AG04450 (cell line): ENCODE measurements around the gene FXYD5. TPM values are rescaled to one million over a fixed set of nuclear protein-coding genes. Genes with fewer than 3 reads are reported as not detected.

ENCODE experiments used
- CTCF ChIA-PET: fragments of 300-600, 350-600 bp; formaldehyde crosslinking; extraction: SDS; loops from one replicate; lab custom pipeline; 2022; ENCODE audit warnings: antibody characterized with exemption, inconsistent platforms; lab: Charles Lee
- POLR2A ChIA-PET: fragments of 350-600 bp; formaldehyde crosslinking; extraction: SDS; loops from one replicate; lab custom pipeline; 2021; ENCODE audit warnings: antibody characterized with exemption, inconsistent platforms; lab: Yijun Ruan, JAX
- DNase-seq: peaks from one replicate; pipeline ENCODE4 v3.0.0-alpha.2; 2011; ENCODE audit warnings: low read depth, low spot score
- H3K27ac ChIP-seq: one replicate; pipeline ENCODE4 v1.5.1; 2012; ENCODE audit warnings: low read depth, low read length, control low read depth
- H3K27me3 ChIP-seq: one replicate; pipeline ENCODE4 v1.6.0; 2012; ENCODE audit warnings: low read length; ENCODE audit not compliant: control insufficient read depth, insufficient read depth
- H3K4me3 ChIP-seq: 2 replicates; pipeline ENCODE4 v1.5.1; 2011; ENCODE audit warnings: mild to moderate bottlenecking, low read depth, low read length, control low read depth
- H3K9me3 ChIP-seq: 2 replicates; pipeline ENCODE4 v1.5.1; 2012; ENCODE audit warnings: low read length; ENCODE audit not compliant: control insufficient read depth, insufficient read depth
- CTCF ChIP-seq: IDR thresholded peaks from 2 replicates; pipeline ENCODE4 v1.5.1; 2011; ENCODE audit warnings: low read depth, low read length, control low read depth, inconsistent platforms
- polyA plus RNA-seq: library from polyadenylated mRNA; depleted of rRNA; stranded (reverse); fragments of >200 nt; gene quantifications from 2 replicates; pipeline ENCODE4 v1.2.3, GENCODE V29; 2011

Gene FXYD5
- polyA plus RNA-seq, 1 experiment: 80.3 TPM

GRCh38 chr19:35167251-35168119 is 12.9 kb downstream of the FXYD5 start:
- H3K9me3 ChIP-seq: peaks cover 33% of the 10 kb centered on the region
- no peak for TF ChIP-seq CTCF
- ChIA-PET POLR2A (no interaction called here), CTCF (no interaction called here)
- no peaks in the 10 kb centered on the region for H3K27me3 ChIP-seq
- no peak for DNase-seq
- no peak overlapping the region for H3K4me3 ChIP-seq
- H3K27ac ChIP-seq: no peak overlapping the region

GRCh38 chr19:35168196-35168595 is 13.7 kb downstream of the FXYD5 start:
- H3K27ac ChIP-seq: no peak overlapping the region
- no peak for DNase-seq
- TF ChIP-seq CTCF: no peak
- no peak overlapping the region for H3K4me3 ChIP-seq
- CTCF ChIA-PET: no interaction called here
- POLR2A ChIA-PET: no interaction called here
- peaks cover 26% of the 10 kb centered on the region for H3K9me3 ChIP-seq
- H3K27me3 ChIP-seq: no peaks in the 10 kb centered on the region

- ChIA-PET POLR2A (no interaction called here), CTCF (interaction anchor here (1.5 kb wide), 1 partner anchor 28 kb away, joined by 5 read pairs; no protein-coding TSS in a partner anchor)
- Histone ChIP-seq H3K4me3 (no peak overlapping the region), H3K9me3 (peaks cover 14% of the 10 kb centered on the region), H3K27ac (no peak overlapping the region), H3K27me3 (no peaks in the 10 kb centered on the region)
- DNase-seq: no peak
- TF ChIP-seq CTCF: no peak
Observed at GRCh38 chr19:35169221-35169995, 14.9 kb downstream of the FXYD5 start.

- Histone ChIP-seq H3K4me3 (no peak overlapping the region), H3K27me3 (no peaks in the 10 kb centered on the region), H3K27ac (no peak overlapping the region), H3K9me3 (peaks cover 13% of the 10 kb centered on the region)
- no peak for DNase-seq
- no peak for TF ChIP-seq CTCF
- ChIA-PET CTCF (interaction anchor here (1.5 kb wide), 1 partner anchor 29 kb away, joined by 5 read pairs; no protein-coding TSS in a partner anchor), POLR2A (no interaction called here)
Observed at GRCh38 chr19:35170359-35171061, 16.0 kb downstream of the FXYD5 start.
